Measurements from ENCODE around the gene AUNIP.
A peak's percentile ranks its signal among the peaks of the same experiment; 100 is the strongest.

The AUNIP gene, protein sequence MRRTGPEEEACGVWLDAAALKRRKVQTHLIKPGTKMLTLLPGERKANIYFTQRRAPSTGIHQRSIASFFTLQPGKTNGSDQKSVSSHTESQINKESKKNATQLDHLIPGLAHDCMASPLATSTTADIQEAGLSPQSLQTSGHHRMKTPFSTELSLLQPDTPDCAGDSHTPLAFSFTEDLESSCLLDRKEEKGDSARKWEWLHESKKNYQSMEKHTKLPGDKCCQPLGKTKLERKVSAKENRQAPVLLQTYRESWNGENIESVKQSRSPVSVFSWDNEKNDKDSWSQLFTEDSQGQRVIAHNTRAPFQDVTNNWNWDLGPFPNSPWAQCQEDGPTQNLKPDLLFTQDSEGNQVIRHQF

GRCh38 chr1:25858906-25859789 lies at the start of gene AUNIP:
AUNIP (minus strand) TSS chr1:25859457; CDS start chr1:25859357, 100 bp downstream.
- peak; percentile 96 to 97 for ATAC-seq

- no peak for ATAC-seq
Measured at GRCh38 chr1:25909040-25909439, 49.8 kb upstream of the AUNIP start.

DNA sequence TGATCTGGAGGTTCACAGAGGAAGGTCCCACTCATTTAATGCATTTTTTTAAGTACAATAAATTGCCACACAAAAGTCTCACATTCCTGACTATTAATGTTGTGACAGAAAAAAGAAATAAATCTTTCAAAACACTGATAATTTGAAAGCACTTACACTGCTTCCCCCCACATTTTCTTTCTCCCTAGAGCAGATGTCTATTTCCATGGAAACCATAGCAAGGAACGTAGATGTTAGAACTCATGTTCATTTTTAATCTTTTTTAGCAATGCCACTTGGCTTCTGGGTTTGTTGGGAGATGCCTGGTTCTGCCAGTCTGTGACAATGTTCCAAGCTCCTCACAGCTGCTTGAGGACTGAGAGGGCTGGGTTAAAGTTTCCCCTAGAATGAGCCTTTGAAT lies 48.9 kb upstream of the AUNIP start:
- no peak for ATAC-seq

DNA sequence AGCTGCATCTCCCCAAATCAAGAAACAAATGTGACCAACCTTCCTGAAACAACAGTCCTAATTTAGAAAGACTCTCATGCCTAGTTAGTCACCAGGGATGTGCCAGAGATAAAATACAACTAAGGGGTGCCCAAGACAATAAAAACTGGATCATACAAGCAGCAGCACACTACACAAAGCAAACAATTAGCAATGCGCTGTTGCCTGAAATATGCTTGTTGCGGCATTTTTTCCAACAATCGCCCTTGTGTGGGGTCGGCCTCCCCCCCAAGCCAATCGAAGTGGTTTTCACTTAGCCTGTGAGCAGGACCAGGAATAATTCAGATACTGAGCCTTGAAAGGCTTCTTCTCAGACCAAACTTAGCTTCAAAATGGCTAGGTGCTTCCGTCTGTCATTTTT lies 48.3 kb upstream of the AUNIP start:
- ATAC-seq, result no peak

DNA sequence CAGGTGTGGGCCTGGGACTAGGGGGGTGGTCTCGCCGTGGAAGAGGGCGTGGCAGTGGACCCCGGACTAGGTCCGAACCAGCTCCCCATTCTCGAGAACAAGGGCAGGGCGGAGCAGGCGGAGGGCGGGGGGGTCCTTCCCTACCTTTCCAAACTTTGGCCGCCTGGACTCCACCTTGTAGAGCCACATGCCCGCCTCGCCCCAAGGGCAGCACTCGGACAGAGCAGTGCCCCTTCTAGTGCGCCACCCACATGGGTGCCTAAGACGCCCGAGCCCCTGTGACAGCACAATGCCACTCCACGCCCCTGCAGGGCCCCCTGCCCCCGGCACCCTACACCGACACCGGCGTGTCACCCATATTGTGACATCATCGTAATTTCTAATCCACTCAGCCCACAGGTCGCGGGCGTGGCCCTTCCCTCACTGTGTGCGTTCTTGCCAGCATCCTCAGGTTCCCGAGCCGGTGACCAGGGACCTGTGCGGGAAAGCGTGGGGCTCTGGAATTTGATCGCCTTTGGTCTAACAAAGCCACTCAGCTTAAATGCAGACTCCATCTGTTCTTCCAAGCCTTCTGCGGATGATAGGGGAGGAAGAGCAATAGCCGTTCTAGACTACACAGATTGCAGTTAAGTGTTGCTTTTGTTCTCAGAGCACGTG lies 47.5 kb upstream of the AUNIP start:
- ATAC-seq, result peak in 1 of 2 donors; percentile 8

DNA sequence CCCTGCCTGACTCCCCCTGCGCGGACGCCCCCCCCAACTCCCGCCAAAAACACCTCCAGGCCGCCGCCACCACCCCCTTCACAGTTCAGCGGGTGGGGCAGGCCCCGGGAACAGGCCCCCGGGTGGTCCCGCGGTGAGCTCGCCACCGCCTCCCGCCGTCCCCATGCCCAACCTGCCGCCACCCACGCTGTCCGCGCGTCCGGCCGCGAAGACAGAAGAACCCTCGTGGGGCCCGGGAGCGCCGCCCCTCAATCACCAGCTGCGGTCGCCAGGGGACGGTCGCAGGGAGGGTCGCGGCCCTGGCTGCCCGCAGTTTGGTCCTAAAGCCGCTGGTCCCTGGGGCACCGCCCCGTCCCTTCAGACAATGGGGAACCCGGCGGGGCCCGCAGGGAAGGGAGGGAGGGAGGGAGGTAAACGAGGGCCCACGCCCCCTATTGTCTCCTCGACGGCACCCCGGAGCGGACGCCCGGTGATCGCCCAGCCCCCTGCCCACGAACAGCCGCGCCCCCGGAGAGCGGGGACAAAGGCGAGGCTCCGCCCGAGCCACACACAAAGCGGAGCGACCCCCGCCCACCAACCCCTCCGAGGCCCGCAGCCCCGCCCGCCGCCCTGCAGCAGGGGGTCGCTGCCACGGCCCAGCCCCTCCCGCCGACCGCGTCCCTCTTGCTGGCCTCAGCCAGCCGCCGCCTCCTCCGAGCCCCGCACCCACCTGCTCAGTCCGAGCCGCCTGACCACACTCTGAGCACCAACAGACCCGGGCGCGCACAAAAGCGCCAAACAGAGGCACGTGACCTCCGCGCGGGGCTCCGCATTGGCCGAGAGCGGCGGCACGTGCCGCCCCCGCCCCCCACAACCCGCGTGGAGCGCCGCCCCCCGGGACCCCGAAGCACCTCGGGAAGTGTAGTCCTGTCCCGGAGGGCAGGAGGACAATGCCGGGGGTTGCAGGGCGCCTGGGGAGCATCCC lies 46.7 kb upstream of the AUNIP start, which contains the start of gene STMN1:
STMN1 (minus strand) TSS at position 740 of the 964 bp plus-strand sequence. CDS start 1,743 bp downstream, outside the sequence.
- ATAC-seq, result peak; percentile 80 to 84

GRCh38 chr1:25904943-25905679 lies 45.9 kb upstream of the AUNIP start:
- ATAC-seq, result peak; percentile 76 to 79

- no peak for ATAC-seq
Measured at GRCh38 chr1:25903986-25904385, 44.7 kb upstream of the AUNIP start.

DNA sequence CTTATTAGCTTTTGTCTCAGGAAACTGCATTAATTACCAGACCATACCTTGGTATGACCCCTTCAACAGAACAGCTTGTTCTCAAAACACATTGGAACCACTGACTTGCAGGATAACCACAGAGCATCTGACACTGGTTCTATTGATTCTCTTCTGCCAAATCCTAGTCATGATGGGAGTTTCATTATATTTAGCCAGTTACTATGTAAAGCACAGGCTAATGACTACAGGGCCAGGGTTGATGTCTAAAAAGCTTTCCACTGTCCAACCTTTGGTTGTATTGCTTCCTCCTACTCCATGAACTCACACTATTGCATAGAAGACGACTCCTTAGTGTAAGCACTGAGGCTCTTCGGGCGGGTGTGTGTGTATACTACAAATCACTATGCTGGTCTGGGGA lies 43.2 kb upstream of the AUNIP start:
- ATAC-seq, result no peak

GRCh38 chr1:25900219-25900618 lies 41.0 kb upstream of the AUNIP start:
- ATAC-seq, result no peak

DNA sequence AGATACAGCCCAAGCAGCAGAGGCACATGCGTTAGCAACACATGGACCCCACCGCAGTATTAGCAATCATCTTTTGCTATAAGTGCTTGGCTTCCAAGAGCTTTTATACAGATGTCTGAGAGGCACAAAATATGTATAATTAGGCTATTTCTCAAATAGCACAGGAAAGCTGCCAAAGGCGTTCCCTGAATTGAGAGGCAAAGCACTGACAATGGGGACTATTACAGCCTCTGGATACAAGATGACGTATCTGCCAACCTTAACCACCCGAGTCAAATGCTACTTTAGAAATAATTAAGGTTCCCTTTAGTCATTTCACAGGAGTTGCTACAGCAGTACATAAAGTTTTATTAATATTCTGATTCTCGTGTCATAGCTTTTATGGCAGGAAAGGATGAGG lies 40.5 kb upstream of the AUNIP start:
- no peak for ATAC-seq

- no peak for ATAC-seq
Measured at GRCh38 chr1:25898223-25899015, 39.2 kb upstream of the AUNIP start.

- ATAC-seq, result no peak
Measured at GRCh38 chr1:25897754-25898153, 38.5 kb upstream of the AUNIP start.

DNA sequence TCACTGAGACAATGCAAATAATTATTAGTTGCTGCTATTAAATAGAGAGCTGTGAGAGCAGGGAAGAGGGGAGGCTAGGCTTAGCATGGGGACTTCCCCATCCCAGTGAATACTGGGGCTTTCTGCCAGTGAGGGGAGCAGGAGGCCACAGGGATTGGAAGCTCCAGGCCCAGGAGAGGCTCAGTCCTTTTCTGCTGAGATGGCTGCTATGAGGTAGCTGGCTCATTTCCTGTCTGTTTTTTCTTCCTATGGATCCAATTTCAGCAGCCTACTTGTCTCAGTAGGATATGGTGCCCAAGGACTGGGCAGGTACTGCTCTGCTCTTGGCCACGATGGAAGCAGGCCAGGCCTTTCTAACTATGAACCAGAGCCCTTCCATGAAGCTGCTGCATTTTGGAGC lies 37.0 kb upstream of the AUNIP start:
- ATAC-seq, result no peak

GRCh38 chr1:25895365-25895990 lies 36.2 kb upstream of the AUNIP start:
- ATAC-seq, result peak; percentile 99

GRCh38 chr1:25893116-25893515 lies 33.9 kb upstream of the AUNIP start:
- no peak for ATAC-seq

DNA sequence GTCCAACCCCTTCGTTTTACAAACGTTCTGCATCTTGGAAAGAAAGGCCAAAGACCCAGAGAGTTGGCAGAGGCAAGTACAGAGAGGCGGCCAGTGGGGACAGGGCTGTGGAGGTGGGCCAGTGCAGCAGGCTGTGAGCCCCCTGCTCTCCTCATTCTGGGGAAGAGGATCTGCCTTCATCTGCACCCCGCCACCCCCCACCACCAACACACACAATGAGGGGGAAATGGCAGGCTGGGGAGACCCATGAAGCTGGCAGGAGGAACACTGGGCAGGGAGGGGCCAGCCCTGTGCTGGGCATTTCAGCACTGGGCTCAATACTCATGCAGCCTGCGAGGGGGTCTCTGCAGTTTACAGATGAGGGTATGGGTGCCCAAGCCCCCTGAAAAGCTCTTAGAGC lies 32.3 kb upstream of the AUNIP start:
- ATAC-seq, result no peak

DNA sequence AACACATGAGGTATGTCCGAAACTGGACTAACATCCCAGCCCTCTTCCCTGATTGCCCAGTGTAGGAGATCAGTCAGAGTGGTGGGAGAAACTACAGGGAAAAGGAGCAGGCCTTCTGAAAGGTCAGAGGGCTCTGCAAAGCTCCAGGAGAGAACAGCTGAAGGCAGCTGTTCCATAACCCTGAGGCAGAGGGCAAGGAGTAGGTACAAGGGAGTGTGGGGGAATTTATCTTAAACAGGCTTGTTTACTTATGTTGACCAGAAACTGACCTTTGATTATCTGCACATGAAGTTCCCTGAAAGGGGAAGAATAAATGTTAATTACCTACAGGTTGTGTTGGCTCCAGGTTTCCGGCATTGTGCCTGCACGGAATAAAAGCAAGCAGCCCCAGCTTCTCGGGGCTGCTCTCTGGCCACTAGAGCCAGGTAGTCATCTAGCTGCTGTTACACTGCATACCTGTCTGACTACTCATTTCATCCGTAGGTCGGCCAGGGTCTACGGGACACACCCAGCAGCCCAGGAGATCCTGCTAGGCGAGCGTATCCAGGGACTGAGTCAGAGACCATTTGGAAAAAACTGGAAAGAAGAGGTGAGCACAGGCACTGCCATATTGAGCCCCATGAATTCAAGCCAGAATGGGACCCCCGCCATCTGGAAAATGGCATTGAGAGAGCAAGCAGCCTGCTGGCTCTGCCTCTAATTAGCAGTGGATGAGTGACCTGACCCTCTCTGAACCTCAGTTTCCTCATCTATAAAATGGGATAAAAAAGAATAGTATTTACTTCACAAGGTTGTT lies 31.2 kb upstream of the AUNIP start:
- ATAC-seq, result no peak

DNA sequence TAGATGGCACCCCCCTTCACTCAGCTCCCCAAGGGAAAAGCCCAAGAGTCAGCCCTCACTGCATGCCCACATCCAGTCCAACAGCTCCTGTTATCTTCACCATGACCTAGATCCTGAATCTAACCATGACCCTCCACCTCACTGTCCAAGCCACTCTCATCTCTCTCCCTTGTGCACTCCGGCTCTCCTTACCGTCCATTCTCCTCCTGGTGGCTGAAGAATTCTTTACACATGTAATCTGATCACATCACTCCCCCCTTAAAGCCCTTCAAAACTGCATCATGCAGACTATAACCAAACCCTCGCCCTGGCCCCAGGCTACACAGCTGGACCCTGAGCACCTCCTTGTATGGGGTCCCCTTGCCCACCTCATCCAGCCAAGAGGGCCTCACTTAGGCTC lies 30.2 kb upstream of the AUNIP start:
- ATAC-seq, result no peak
